ENCODE data around the gene PDSS1.

DNA sequence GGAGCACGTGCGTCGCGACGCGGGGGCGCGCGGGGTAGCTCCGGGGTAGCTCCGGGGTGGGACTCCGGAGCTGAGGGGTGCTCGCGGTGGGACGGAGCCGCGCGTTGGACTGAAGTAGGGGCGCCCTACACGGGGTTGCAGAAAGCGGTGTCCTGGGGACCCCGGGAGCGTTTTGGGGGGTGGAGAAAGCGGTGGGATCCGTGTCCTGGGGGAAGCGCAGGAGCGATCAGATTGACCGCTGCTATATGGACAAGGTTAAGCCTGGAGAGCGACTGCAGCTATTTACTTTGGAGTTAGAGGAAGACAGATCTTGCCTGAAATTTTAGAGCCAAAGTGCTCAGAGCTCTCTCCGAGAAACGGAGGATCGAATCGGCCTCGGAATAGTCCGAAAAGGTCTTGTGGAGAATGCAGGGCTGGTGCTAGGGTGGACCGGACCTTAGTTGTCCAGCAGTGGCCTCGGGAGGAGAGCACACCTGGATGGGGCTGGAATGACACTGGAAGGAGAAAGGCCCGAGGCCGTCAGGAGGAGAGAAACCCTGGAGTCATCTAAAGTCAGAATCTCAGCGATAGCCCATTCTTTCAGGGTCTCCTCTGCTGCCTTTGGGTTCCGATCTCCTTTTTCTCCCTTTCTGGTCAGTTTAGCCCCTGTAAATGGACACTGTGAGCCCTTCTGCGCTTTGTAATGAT, 564 bp downstream of the PDSS1 start:
- TF ChIP-seq POLR2A (IDR thresholded peaks at IDR 0.05): no peak
- TF ChIP-seq, protein P1, sequence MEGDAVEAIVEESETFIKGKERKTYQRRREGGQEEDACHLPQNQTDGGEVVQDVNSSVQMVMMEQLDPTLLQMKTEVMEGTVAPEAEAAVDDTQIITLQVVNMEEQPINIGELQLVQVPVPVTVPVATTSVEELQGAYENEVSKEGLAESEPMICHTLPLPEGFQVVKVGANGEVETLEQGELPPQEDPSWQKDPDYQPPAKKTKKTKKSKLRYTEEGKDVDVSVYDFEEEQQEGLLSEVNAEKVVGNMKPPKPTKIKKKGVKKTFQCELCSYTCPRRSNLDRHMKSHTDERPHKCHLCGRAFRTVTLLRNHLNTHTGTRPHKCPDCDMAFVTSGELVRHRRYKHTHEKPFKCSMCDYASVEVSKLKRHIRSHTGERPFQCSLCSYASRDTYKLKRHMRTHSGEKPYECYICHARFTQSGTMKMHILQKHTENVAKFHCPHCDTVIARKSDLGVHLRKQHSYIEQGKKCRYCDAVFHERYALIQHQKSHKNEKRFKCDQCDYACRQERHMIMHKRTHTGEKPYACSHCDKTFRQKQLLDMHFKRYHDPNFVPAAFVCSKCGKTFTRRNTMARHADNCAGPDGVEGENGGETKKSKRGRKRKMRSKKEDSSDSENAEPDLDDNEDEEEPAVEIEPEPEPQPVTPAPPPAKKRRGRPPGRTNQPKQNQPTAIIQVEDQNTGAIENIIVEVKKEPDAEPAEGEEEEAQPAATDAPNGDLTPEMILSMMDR (IDR thresholded peaks at IDR 0.05): no peak
